AG09319 (cell line): ENCODE results near the gene LGALS14.

Experiments
- DNase-seq: peaks from one replicate; pipeline ENCODE4 v3.0.0-alpha.2; 2010; ENCODE audit warnings: low read depth; ENCODE audit errors: extremely low read depth
- TF ChIP-seq, protein P1 (sequence below): IDR thresholded peaks from 2 replicates; pipeline ENCODE4 v1.5.1; 2011; ENCODE audit warnings: low read depth, mild to moderate bottlenecking, inconsistent platforms, low read length, moderate library complexity

LGALS14 gene

GRCh38 chr19:39736088-39736487, 31.8 kb downstream of the LGALS14 start:
- TF ChIP-seq, protein P1, sequence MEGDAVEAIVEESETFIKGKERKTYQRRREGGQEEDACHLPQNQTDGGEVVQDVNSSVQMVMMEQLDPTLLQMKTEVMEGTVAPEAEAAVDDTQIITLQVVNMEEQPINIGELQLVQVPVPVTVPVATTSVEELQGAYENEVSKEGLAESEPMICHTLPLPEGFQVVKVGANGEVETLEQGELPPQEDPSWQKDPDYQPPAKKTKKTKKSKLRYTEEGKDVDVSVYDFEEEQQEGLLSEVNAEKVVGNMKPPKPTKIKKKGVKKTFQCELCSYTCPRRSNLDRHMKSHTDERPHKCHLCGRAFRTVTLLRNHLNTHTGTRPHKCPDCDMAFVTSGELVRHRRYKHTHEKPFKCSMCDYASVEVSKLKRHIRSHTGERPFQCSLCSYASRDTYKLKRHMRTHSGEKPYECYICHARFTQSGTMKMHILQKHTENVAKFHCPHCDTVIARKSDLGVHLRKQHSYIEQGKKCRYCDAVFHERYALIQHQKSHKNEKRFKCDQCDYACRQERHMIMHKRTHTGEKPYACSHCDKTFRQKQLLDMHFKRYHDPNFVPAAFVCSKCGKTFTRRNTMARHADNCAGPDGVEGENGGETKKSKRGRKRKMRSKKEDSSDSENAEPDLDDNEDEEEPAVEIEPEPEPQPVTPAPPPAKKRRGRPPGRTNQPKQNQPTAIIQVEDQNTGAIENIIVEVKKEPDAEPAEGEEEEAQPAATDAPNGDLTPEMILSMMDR = no peak

DNA sequence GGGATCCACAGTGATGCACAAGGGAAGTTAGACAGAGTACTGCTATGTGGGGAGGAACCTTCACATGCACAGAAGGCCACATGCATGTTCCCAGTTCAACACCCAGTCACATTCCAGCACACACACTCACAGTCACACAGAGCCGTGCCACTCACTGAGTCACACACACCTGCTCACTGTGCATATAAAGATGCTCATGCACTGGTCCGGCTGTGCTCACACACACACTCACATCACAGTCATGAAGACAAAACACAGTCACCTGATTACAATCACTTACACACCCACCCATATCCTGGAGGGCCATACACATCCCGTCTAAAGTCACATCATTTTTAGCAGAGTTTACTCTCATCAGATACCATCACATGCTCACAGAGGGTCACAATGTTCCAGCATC, 33.1 kb downstream of the LGALS14 start:
- DNase-seq = no peak
- TF ChIP-seq, protein P1 = no peak

More at GRCh38 chr19:39736088-39736487, 31.8 kb downstream of the LGALS14 start:
- no peak for DNase-seq

DNA sequence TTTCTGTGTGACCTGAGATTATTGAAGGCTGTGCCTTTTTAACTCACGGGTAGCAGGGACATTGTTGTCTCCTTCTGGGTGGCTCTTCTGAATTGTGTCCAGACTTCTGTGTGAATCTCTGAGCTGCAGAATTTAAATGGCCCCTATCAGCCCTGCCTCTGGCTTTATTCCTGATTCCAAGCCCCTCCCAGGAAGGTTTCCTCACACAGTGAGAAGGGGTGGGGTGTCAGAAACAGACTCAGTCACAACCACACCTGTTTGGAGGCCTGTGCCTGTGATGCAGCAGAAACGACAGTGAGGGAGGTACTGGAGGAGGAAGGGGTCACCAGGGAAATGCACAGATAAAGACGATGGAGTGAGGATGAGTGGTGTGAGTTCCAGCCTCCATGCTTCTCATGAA, 33.6 kb downstream of the LGALS14 start, which contains the start of gene CLC:
CLC (minus strand) TSS at position 139 of the 400 bp plus-strand sequence; CDS start at position 62, 77 bp downstream.
- no peak for DNase-seq
- TF ChIP-seq, protein P1 = no peak

DNA sequence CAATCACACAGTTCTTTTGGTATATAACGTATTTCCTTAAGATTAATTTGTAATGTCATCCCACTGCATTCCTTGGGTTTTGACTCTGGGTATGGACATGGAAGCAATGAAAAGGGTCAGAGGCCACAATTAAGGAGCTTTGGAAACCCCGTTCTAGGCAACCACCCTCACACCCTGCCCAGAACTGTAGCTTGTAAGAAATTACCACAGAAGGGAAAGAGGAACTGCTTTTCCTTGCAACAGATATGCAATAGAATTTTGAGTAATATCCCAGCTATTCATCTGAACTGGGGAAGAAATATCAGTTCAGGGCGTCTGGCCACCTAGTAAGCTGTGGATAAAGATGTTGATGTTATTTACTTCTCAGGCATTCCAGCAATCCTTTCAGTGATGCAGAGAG, 34.5 kb downstream of the LGALS14 start:
- TF ChIP-seq, protein P1 = no peak

GRCh38 chr19:39740395-39740794, 36.1 kb downstream of the LGALS14 start:
- TF ChIP-seq, protein P1 = no peak
- no peak for DNase-seq

More for the DNA sequence above, 34.5 kb downstream of the LGALS14 start:
- no peak for DNase-seq

DNA sequence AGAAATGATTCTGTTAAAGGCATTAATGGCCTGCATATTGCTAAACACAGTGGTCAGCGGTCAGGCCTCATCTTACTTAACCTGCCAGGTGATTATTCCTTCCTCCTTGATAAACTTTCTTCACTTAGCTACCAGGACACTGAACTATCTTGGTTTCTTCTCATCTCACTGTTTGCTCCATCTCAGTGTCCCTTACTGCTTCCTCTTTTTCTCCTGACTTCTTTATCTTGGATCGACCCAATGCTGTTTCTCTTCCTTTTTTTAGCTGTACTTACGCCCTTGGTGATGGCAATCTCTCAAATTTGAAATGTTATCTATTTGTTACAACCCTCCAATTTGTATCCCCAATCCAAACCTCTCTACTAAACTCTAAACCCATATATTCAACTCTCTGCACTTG, 41.4 kb downstream of the LGALS14 start:
- DNase-seq = no peak

DNA sequence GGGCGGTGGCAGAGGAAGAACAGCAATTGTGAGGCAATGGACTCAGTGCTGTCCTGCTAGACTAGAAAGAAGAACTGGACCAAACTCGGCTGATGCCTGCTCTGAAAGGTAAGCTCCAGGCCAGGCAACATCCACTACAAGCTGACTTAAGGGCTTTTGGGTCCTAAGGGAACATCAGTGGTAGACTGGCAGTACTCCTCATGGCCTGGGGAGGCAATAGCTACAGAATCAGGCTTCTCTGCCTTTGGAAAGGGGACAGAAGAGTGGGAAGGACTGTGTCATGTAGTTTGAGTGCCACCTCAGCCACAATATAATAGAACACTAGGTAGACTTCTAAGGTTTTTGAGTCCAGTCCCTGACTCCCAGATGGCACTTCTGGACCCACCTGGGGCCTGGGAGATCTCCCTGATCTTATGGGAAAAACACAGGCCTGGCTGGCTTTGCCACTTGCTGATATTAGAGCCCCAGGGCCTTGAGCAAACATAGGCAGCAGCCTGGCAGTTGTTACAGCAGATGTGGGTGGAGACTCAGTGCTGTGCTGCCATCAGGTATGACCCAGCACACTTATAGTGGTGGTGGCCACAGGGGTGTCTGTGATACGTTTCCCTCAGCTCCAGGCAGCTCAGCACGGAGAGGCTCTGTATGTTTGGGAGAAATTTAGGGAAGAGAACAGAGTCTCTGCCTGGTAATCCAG, 42.7 kb downstream of the LGALS14 start:
- no peak for DNase-seq

More for the DNA sequence above, 41.4 kb downstream of the LGALS14 start:
- TF ChIP-seq, protein P1 = no peak

More for the DNA sequence above, 42.7 kb downstream of the LGALS14 start:
- TF ChIP-seq, protein P1 = no peak
